ENCODE measurements around the gene HAPLN3. TPM values are rescaled to one million over a fixed set of nuclear protein-coding genes. Genes with fewer than 3 reads are reported as not detected.

Gene HAPLN3
- total and polyA plus RNA-seq, 10 of the 15 experiments (the other 5 are each of a cell fraction or from before 2014, with no cell fraction given) = 0.20 to 5.0 (median 1.4) TPM; not detected in 1

- Histone ChIP-seq H3K36me3 (ENCODE audit: control insufficient read depth in 2 of 2, insufficient read depth in 2 of 2, low read length in 1 of 2) (no peaks in the 10 kb centered on the region), H3K79me2 (ENCODE audit: control insufficient read depth, insufficient read depth, low read length) (no peaks in the 10 kb centered on the region), H3K27me3 (replicated peaks in 1 of 2; ENCODE audit: control insufficient read depth in 2 of 2, insufficient read depth in 2 of 2, low read length in 1 of 2) (no peaks in the 10 kb centered on the region), H3K4me2 (ENCODE audit: control insufficient read depth, insufficient read depth) (no peak overlapping the region), H4K20me1 (ENCODE audit: control insufficient read depth, insufficient read depth) (no peaks in the 10 kb centered on the region), H3K9ac (ENCODE audit: control insufficient read depth, insufficient read depth, low read length) (no peak overlapping the region), H3K4me1 (ENCODE audit: control insufficient read depth, insufficient read depth, low read length) (no peaks in the 10 kb centered on the region), H3K4me3 (no peak overlapping the region), H3K27ac (ENCODE audit: control insufficient read depth, insufficient read depth) (no peak overlapping the region), H3K9me3 (replicated peaks; ENCODE audit: control insufficient read depth, insufficient read depth, low read length) (no peaks in the 10 kb centered on the region), H2AFZ (ENCODE audit: control insufficient read depth, low read depth, low read length) (no peak overlapping the region)
- no peak for FAIRE-seq
- no peak for ATAC-seq
- in situ Hi-C loops (cut with MboI) = no loop called here
- intact Hi-C loops (cut with micrococcal nuclease; ENCODE audit: unreplicated experiment) = no loop called here
- ChIA-PET CTCF (no interaction called here), POLR2A (no interaction called here), SMC1A (ENCODE audit: uncharacterized antibody, unreplicated experiment) (interaction anchor here (2.3 kb wide), 1 partner anchor 15 kb away, joined by 6 read pairs; no protein-coding TSS in a partner anchor), RAD21 (ENCODE audit: unreplicated experiment) (no interaction called here)
- BruUV-seq (replicated peaks) = no TSS peak
- 5% methylated on average over 5 of the region's 5 CpGs for WGBS (ENCODE audit: insufficient coverage, insufficient replicate concordance, low lambda C conversion rate, missing lambda C conversion rate)
- no peak for DNase-seq (ENCODE audit: low read depth, low spot score)
- TF ChIP-seq NR2C2 (IDR thresholded peaks at IDR 0.05; ENCODE audit: borderline replicate concordance, control insufficient read depth, insufficient read length, low read depth) (no peak), ZNF384 (IDR thresholded peaks at IDR 0.05; ENCODE audit: borderline replicate concordance, low read depth, low read length) (no peak), EED (IDR thresholded peaks at IDR 0.05; ENCODE audit: low read depth) (no peak), TCF7 (IDR thresholded peaks at IDR 0.05; ENCODE audit: borderline replicate concordance) (no peak), WRNIP1 (IDR thresholded peaks at IDR 0.05; ENCODE audit: borderline replicate concordance, low read depth, low read length) (no peak), EZH2 (IDR thresholded peaks at IDR 0.05; ENCODE audit: borderline replicate concordance, control insufficient read depth, low read depth, low read length) (no peak), BRCA1 (IDR thresholded peaks at IDR 0.05; ENCODE audit: low read depth, low read length) (no peak), CEBPB (IDR thresholded peaks at IDR 0.05; ENCODE audit: borderline replicate concordance in 1 of 2, low read depth in 2 of 2, low read length in 2 of 2) (no peak), BMI1 (IDR thresholded peaks at IDR 0.05; ENCODE audit: borderline replicate concordance) (no peak), HCFC1 (IDR thresholded peaks at IDR 0.05; ENCODE audit: low read length) (no peak), ZSCAN29 (IDR thresholded peaks at IDR 0.05) (no peak), DPF2 (IDR thresholded peaks at IDR 0.05) (no peak), CBFB (IDR thresholded peaks at IDR 0.05; ENCODE audit: low read depth) (no peak)
- TF ChIP-seq, protein P1, sequence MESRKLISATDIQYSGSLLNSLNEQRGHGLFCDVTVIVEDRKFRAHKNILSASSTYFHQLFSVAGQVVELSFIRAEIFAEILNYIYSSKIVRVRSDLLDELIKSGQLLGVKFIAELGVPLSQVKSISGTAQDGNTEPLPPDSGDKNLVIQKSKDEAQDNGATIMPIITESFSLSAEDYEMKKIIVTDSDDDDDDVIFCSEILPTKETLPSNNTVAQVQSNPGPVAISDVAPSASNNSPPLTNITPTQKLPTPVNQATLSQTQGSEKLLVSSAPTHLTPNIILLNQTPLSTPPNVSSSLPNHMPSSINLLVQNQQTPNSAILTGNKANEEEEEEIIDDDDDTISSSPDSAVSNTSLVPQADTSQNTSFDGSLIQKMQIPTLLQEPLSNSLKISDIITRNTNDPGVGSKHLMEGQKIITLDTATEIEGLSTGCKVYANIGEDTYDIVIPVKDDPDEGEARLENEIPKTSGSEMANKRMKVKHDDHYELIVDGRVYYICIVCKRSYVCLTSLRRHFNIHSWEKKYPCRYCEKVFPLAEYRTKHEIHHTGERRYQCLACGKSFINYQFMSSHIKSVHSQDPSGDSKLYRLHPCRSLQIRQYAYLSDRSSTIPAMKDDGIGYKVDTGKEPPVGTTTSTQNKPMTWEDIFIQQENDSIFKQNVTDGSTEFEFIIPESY (IDR thresholded peaks at IDR 0.05) = no peak
- TF ChIP-seq, protein P2, sequence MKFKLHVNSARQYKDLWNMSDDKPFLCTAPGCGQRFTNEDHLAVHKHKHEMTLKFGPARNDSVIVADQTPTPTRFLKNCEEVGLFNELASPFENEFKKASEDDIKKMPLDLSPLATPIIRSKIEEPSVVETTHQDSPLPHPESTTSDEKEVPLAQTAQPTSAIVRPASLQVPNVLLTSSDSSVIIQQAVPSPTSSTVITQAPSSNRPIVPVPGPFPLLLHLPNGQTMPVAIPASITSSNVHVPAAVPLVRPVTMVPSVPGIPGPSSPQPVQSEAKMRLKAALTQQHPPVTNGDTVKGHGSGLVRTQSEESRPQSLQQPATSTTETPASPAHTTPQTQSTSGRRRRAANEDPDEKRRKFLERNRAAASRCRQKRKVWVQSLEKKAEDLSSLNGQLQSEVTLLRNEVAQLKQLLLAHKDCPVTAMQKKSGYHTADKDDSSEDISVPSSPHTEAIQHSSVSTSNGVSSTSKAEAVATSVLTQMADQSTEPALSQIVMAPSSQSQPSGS (IDR thresholded peaks at IDR 0.05; ENCODE audit: low read length) = no peak
- TF ChIP-seq, protein P3, sequence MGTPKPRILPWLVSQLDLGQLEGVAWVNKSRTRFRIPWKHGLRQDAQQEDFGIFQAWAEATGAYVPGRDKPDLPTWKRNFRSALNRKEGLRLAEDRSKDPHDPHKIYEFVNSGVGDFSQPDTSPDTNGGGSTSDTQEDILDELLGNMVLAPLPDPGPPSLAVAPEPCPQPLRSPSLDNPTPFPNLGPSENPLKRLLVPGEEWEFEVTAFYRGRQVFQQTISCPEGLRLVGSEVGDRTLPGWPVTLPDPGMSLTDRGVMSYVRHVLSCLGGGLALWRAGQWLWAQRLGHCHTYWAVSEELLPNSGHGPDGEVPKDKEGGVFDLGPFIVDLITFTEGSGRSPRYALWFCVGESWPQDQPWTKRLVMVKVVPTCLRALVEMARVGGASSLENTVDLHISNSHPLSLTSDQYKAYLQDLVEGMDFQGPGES (IDR thresholded peaks at IDR 0.05) = no peak
- TF ChIP-seq, protein P4, sequence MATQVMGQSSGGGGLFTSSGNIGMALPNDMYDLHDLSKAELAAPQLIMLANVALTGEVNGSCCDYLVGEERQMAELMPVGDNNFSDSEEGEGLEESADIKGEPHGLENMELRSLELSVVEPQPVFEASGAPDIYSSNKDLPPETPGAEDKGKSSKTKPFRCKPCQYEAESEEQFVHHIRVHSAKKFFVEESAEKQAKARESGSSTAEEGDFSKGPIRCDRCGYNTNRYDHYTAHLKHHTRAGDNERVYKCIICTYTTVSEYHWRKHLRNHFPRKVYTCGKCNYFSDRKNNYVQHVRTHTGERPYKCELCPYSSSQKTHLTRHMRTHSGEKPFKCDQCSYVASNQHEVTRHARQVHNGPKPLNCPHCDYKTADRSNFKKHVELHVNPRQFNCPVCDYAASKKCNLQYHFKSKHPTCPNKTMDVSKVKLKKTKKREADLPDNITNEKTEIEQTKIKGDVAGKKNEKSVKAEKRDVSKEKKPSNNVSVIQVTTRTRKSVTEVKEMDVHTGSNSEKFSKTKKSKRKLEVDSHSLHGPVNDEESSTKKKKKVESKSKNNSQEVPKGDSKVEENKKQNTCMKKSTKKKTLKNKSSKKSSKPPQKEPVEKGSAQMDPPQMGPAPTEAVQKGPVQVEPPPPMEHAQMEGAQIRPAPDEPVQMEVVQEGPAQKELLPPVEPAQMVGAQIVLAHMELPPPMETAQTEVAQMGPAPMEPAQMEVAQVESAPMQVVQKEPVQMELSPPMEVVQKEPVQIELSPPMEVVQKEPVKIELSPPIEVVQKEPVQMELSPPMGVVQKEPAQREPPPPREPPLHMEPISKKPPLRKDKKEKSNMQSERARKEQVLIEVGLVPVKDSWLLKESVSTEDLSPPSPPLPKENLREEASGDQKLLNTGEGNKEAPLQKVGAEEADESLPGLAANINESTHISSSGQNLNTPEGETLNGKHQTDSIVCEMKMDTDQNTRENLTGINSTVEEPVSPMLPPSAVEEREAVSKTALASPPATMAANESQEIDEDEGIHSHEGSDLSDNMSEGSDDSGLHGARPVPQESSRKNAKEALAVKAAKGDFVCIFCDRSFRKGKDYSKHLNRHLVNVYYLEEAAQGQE (IDR thresholded peaks at IDR 0.05; ENCODE audit: low read depth, low read length) = no peak
Measured at GRCh38 chr15:88888719-88889118, 6.6 kb downstream of the HAPLN3 start.
